GM21423 (cell line): ENCODE results near the gene MIPOL1.
"Not testable (repeated sequence)": the region's sequence is repeated elsewhere in the genome, so short reads cannot be mapped to it uniquely, and the experiment has no call there.

Source experiments
- ATAC-seq: cut with Tn5 transposase; IDR thresholded peaks from one replicate; pipeline ENCODE4 v1.9.1; 2021; ENCODE audit warnings: mild to moderate bottlenecking, moderate library complexity; ENCODE audit not compliant: unreplicated experiment

Gene MIPOL1

DNA sequence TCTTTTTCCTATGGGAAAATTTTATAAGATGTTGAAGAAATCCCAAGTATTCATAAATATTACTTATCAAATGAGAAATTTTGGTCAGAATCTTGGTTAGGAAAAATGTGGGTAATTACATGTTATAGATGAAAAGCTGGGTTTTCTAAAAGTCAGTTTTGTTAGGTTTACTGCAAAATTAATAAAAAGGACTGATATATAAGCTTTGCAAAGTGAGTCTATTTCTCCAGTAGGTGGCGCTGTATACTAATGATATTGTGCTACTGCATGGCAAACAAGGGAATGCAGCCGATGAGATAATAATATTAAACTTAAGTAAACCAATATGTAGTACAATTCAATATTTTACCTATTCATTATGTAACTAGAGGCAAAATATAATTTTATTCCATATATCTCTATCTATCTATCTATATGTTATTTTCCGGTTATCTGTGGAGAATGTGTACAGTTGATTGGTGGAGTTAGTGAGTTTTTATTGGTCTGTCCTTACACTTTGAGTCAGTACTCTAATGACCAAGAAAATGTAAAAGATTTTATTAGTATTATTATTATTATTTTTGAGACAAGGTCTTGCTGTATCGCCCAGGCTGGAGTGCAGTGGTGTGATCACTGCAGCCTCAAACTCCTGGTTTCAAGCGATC, 32.9 kb downstream of the MIPOL1 start:
- ATAC-seq = peak; percentile 73

DNA sequence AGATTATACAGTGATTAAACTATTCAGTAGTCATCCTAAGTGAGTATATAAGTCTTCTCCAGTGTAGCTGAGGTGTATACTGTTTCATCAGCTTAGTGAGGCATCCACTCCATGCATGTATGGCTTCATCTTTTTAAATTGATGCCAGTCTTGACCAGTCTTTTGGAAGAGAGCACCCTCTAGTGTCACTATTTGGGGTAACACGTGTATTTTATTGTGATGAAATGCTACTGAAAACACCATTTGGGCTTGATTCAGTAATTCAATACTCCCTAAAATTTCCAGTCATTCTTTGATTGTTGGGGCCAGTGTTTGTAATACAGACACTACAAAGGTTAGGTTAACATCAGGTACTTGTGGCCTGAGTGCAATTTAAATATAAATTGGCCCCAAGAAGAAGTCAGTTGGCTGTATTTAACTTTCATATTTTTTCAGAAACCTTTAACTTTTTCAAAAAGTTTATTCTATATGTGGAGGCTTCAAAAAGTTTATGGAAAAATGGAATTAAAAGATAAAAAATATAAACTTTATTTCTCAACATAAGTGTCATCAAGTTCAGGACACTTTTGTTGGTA, 35.3 kb downstream of the MIPOL1 start:
- ATAC-seq = no peak

DNA sequence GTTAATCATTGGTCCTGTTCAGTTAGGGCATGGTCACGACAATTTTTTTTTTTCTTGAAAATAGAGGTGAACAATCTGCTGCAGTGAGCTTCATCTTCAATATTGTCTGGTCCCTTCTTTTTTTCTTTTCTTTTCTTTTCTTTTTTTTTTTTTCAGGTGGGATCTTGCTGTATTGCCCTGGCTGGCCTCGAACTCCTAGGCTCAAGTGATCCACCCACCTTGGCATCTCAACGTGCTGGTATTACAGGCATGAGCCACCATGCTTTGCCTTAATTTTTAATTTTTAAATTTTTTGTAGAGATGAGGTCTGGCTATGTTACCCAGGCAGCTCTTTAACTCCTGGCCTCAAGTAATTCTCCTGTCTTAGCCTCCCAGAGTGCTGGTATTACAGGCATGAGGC, 36.5 kb downstream of the MIPOL1 start:
- no peak for ATAC-seq

DNA sequence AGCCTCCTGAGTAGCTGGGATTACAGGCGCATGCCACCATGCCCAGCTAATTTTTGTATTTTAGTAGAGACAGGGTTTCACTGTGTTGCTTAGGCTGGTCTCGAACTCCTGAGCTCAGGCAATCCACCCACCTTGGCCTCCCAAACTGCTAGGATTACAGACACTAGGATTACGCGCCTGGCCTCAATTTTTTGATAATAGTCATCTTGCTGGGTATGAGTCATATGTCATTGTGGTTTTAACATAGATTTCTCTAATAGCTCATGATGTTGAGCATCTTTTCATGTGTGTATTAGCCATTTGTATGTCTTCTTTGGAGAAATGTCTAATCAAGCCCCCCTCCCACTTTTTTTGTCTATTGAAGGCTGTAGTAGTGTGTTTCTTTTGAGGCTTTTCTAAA, 38.3 kb downstream of the MIPOL1 start:
- not testable (repeated sequence) for ATAC-seq

DNA sequence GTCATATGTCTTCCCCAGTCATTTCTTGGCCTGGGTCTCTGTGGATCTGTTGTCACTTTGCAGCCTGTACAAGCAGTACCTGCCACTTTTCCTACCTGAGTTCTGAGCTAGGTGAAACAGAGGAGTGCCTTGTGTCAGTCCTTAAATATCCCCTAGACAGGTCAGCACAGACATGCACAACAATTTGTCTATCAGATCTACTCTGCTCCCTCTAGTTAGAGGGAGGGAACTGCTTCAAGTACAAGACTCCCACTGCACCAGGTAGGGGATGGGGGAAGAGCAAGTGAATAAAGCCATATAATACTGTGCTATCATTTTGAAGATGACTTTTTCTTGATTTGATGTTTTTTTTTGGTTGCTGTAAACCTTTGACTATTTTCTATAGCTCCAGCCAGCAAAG, 39.4 kb downstream of the MIPOL1 start:
- no peak for ATAC-seq

DNA sequence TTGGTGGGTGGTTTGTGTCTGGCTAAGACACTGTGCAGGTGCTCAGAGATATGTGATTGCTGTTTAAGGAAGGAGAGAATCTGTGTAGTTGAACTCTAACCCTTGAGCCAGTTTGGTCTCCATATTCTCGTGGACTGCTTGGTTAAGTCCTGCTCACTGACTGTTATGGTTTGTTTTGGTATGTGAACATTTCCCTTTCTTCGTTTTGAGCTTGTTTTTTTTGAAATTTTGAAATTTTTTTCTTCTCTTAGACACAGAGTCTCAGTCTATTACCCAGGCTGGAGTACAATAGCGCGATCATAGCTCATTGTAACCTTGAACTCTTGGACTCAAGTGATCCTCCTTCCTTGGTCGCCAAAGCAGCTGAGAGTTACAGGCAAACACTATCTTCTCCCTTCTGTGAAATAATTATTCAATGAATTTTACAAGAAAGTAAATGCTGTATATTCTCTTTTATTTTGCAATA, 40.0 kb downstream of the MIPOL1 start:
- no peak for ATAC-seq

DNA sequence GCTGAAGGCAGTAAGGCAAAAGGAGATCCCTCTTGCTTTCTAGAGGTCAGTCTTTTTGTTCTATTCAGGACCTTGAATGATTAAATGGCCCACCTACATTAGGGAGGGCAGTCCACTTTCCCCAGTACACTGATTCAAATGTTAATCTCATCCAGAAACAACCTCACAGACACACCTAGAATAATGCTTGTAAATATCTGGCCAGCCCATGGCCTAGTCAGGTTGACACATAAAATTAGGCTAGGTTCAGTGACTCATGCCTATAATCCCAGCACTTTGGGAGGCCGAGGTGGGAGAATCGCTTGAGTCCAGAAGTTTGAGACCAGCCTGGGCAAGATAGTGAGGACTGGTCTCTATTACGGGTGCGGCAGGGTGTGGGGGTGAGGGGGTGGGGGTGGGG, 43.5 kb downstream of the MIPOL1 start:
- ATAC-seq = no peak

DNA sequence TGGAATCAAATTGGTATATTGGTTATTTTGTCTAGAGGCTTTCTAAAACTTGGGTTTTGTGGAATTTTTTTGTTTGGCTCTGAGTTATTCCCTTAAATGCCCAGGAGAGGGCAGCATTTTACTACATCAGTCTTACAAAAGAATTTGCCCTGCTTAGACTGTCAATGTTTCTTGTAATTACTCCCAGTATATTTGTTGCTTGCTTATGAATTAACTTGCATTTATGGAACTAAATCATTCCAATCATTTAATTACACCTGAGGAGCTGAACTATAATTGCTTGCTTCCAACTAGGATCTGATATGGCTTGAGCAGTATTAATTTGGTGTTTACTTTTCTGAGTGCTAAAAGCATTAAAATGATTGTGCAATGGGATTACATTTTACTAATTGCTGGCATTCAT, 48.7 kb downstream of the MIPOL1 start:
- no peak for ATAC-seq

DNA sequence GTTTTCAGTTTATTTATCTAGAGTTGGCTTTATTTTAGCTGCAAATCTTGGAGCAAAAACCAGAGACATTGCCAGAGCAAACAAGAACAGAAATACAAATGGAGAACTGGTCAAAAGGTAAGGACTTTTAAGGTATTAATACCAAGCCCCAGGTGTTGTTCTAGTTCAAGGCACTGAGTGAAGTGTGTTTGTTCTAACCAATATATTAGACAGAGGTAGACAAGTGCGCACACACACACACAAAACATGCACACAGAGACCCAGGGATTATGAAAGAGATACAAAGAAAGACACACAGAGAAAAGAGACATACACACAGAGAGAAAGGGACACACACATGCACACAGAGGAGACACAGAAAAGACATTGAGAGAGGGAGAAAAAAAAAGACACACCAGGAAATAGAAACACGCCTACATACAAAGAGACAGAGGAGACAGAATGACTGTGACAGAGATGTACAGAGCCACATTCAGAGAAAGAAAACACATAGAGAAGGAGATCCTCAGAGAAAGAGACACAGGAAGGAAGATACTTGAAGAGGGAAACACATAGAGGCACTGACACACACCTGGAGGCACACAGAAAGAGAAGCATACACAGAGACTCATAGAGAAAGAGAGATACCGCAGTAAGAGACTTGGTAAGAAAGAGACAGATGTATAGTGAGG, 50.2 kb downstream of the MIPOL1 start:
- no peak for ATAC-seq

DNA sequence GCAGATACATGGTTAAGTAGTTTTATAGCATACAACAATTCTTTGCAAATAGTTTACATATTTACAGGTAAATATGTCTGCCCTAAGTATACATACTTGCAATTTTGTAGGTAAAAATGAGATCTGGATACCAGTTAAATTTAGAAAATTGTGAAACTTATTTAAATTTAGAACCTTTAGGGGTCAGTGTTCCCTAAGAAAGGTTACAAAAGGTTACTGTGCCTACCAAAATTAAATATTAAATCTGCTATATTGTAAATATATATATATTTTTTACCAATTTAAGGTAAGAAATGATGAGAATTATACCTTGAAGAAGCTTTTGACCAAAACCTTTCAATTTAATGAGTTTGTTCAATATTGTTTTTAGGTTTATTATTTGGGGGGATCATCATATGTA, 54.0 kb downstream of the MIPOL1 start:
- no peak for ATAC-seq

DNA sequence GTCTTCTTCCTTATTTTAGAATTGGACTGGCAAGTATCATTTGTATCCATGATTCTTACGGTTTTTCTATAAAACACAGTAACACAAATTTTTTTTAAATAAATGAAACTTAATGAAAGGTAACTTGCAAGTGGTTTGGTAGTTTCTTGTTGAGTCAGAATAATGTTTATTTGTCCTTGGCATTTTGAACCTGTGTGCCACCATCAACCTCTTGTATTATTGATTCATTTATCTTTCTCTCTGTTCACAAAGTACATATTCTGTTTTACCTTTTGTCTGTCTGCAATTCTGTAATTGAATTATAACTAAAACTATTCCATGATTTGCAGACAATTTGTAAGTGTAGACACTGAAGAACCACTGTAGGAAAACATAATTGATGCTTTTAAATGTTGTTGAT, 54.7 kb downstream of the MIPOL1 start:
- ATAC-seq = no peak

DNA sequence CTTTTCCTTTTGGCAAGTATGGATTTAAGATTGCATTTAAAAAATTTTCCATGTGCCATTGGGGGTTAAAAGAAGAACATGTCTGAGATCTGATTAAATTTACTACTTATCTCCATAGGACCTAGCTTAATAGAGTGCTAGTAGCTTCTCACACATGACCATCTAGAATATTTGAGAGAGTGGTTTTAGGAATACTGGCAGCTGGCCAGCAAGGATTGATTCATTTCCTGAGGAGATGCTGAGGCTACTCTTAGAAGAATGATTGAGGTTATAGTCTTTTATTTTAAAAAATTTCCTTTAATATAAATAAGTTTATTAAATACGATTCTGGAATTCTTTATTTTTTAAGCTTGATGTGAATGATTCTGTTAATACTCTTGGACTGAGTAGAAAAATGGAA, 56.2 kb downstream of the MIPOL1 start:
- ATAC-seq = no peak

DNA sequence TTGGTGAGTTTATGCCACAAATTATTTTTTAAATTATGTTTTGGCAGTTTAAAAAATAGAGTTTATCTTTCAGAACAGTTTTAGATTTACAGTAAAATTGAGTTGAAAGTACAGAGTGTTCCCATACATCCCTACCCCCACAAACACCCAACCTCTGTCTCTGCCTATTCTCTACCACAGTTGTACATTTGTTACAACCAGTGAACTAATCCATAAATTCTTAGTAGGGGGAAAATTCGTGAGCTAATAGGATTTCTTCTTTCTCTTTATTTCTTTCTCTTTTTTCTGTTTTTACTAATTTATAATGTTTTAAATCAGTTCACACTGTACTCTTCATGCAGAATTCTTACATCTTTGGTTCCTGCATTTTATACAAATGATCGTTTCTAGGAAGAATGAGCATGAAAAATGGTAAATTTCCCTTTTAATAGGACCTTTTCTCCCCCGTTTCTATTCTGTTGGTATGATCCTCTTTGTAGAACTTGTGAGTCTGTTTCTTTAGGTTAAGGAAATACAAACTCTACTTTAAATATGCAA, 56.7 kb downstream of the MIPOL1 start:
- no peak for ATAC-seq

DNA sequence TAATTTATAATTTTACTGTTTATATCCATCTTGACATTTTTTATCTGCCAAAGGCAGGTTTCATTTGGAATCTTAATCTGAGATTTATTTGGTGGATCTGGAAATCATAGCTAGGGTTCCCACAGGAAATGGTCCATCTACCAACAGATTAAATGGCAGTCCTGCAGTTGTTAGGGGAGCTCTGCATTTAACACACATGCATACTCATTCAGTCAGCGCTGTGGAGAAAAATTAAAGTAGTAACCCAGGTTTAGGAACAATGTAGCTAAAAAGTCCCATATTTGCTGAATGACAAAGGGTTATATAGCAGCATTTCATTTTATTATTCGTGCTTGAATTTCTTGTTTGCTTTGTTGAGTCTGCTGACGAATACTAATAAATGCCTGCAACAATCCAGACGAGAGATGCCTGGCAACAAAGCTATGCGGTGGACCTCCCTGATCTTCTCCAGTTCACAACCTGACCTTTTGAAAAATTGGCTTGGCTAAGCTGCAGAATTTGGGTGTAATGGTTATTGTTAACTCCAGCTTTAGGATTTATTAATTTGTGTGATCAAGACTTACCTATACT, 59.8 kb downstream of the MIPOL1 start:
- ATAC-seq = no peak

DNA sequence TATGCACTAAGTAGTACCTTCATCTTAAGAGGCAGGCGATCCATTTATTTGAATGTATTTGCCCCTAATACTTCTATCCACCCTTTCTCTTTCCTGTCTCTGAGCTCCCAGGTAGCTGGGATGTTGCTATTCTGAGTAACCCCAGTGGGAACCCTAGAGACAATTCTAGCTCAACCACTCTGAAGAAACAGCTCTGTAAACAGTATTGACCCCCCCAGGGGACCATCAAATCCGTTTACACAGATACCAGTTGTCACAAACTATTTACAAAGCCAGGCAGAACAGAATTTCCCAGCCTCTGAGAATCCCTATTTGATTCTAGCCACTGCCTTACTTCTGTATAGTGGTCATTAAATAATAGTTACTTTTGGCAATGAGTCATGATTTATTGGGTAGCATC, 64.9 kb downstream of the MIPOL1 start:
- no peak for ATAC-seq

DNA sequence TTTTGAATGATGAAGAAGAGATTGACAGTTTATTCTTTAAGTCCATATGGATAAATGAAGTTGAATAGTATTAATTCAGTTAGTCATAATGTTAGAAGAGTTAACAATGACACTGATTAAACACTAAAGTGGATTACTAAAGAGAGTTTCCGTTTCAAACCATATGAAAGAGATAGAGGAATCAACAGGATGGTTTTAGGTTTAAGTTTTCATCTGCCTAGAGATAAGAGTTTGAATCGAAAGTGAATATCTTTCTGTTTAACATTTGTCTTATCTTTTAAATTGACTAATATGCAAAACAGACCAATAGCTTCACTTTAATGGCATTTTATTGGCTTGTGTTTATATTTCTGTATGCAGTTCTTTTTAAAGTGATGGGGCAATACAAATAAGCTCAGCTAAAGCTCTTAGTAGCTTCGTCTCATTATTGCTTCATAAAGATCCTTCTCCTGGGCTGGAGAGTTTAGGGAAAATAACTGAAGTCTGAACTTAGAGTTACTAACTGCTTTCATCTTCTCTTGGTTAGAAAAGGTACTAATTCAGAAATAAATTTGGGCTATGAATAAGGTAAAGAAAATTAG, 66.0 kb downstream of the MIPOL1 start:
- ATAC-seq = no peak

DNA sequence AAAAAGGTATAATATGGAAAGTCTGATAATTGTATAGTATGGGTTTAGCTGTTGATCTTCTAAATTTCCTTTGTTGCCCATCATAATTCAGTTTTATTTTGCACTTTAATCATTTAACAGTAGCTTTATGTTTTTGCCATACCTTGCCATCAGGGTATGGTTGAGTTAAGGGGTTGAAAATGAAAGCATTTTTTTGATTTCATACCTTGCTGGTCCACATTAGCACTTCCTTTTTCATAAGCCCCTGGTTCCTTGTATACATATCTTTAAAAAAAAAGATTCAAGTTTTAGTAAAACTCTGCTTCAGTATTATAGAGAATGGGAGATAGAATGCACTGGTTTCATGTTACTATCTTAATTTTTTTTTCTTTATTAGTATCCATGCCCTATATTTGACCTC, 71.1 kb downstream of the MIPOL1 start:
- ATAC-seq = no peak

DNA sequence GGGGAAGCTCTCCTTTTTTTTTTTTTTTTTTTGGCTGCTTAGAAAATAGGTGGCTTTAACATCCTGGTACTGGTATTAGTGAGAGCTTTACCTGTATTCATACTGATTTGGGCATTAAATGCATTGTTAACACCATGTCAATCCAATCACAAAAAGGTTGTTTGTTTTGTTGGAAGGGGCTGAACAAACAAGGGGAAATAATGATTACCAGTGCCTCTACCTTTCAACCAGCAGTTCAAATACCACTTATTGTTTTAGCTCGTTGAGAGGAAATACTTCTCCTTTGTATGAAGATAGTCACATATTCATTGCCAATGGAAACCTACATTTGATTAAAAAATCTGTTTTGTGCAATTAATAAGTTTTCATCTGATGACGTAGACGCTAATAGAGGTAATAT, 72.9 kb downstream of the MIPOL1 start:
- ATAC-seq = no peak

DNA sequence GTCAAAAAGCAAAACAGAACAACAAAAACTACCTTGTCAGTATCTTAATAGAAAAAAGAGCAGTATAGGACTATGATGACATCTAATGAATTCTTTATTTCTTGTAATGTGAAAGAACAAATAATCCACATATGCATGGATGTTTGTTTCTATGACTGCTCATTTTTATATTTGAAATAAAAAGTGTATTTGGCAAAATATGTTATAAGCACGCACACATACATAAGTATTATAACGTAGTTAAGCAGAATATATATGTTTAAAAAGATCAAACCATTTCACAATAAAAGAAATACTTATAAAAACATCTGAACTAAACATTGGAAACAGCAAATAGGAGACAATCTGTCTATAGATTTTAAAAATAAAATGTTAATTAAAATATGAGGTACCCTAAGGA, 74.8 kb downstream of the MIPOL1 start:
- ATAC-seq = no peak

DNA sequence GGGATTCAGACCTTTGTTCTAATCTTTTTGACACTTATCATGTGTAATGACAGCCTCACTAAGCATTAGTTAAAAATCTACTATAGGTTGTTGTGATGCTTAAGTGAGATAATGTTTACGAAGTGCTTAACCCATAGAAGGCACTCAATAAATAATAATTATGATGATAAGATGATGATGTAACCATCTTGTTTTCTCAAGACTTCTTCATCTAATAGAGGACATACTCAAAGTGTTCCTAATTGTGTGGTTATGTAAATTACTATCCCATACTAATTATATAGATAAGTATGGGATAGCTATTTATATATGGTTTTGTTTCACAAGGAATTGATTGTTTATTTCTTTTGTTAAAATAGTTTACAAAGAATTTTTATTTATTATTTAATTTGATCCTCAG, 76.9 kb downstream of the MIPOL1 start:
- ATAC-seq = no peak

DNA sequence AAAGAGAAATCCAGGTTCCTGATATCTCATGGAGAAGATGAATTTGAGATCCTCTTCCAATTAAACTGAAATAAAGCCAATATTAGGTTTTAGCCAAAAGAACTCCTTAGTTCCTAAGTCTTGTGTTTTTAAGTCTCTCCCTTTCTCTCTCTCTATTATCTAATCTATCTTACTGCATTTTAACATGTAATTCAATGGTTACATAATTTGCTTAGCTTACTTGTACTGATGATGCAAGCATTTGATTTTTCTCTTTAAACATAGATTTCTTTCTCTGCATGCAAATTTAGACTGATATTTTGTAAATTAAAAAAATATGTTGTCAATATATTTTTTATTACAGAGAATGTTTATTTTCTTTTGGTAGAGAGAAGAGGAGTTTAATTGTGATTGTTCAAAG, 78.2 kb downstream of the MIPOL1 start:
- no peak for ATAC-seq
